ENCODE measurements around the gene THOC2.
"Not testable (repeated sequence)": the region's sequence is repeated elsewhere in the genome, so short reads cannot be mapped to it uniquely, and the experiment has no call there.

THOC2 gene

GRCh38 chrX:123732670-123733363 is at the start of gene THOC2:
TSS of gene THOC2 (minus strand) at chrX:123733052. CDS start at chrX:123733022, 30 bp downstream.
- DNase-seq (peak; percentile 77), ATAC-seq (peak; percentile 86)

GRCh38 chrX:123781786-123782185 is 48.9 kb upstream of the THOC2 start:
- not testable (repeated sequence) for DNase-seq, ATAC-seq

GRCh38 chrX:123779908-123780396 is 47.1 kb upstream of the THOC2 start:
- no peak for DNase-seq
- ATAC-seq = no peak

- DNase-seq (no peak), ATAC-seq (no peak)
These were observed 40.6 kb upstream of the THOC2 start for GRCh38 chrX:123773258-123773988.

GRCh38 chrX:123771449-123772064 is 38.7 kb upstream of the THOC2 start:
- ATAC-seq = no peak
- DNase-seq = no peak

GRCh38 chrX:123764967-123765871 is 32.4 kb upstream of the THOC2 start:
- peak; percentile 94 for ATAC-seq
- peak; percentile 74 for DNase-seq

GRCh38 chrX:123759849-123760248 is 27.0 kb upstream of the THOC2 start:
- not testable (repeated sequence) for DNase-seq, ATAC-seq

GRCh38 chrX:123757794-123758193 is 24.9 kb upstream of the THOC2 start:
- not testable (repeated sequence) for DNase-seq, ATAC-seq

- DNase-seq (no peak), ATAC-seq (no peak)
These were observed 23.5 kb upstream of the THOC2 start for GRCh38 chrX:123756320-123756719.

GRCh38 chrX:123755107-123755506 is 22.3 kb upstream of the THOC2 start:
- ATAC-seq = no peak
- no peak for DNase-seq

GRCh38 chrX:123753656-123754350 is 21.0 kb upstream of the THOC2 start:
- no peak for DNase-seq

GRCh38 chrX:123749643-123750042 is 16.8 kb upstream of the THOC2 start:
- no peak for ATAC-seq
- DNase-seq = no peak

More at GRCh38 chrX:123753656-123754350, 21.0 kb upstream of the THOC2 start:
- ATAC-seq = no peak

- no peak for ATAC-seq
These were observed 12.7 kb upstream of the THOC2 start for GRCh38 chrX:123745511-123745910.

GRCh38 chrX:123743312-123743711 is 10.5 kb upstream of the THOC2 start:
- ATAC-seq (no peak), DNase-seq (no peak)

More at GRCh38 chrX:123745511-123745910, 12.7 kb upstream of the THOC2 start:
- DNase-seq = no peak

GRCh38 chrX:123742440-123742839 is 9.6 kb upstream of the THOC2 start:
- ATAC-seq (no peak), DNase-seq (no peak)

- DNase-seq (no peak), ATAC-seq (no peak)
These were observed 7.7 kb upstream of the THOC2 start for GRCh38 chrX:123740536-123740935.

- DNase-seq (no peak), ATAC-seq (no peak)
These were observed 7.2 kb upstream of the THOC2 start for GRCh38 chrX:123740006-123740405.

- DNase-seq (no peak), ATAC-seq (no peak)
These were observed 6.6 kb upstream of the THOC2 start for GRCh38 chrX:123739474-123739873.

- ATAC-seq (no peak), DNase-seq (no peak)
These were observed 5.6 kb upstream of the THOC2 start for GRCh38 chrX:123738378-123738940.

GRCh38 chrX:123736333-123736921 is 3.6 kb upstream of the THOC2 start:
- ATAC-seq (peak; percentile 64), DNase-seq (no peak)

Measured in stimulated activated naive CD8-positive, alpha-beta T cell treated with anti-CD3 and anti-CD28 coated beads, Interleukin-15, Interleukin-2, amounts not matched to agents 100 U/mL and 50 U/mL, for 24 hours (primary cell).